Activated CD8-positive, alpha-beta memory T cell treated with anti-CD3 and anti-CD28 coated beads for 1 hour (primary cell): ENCODE measurements around the gene BRK1.
"Not testable (repeated sequence)": the region's sequence is repeated elsewhere in the genome, so short reads cannot be mapped to it uniquely, and the experiment has no call there.

Source experiments
- DNase-seq, 2 donors: peaks; one replicate each; pipeline ENCODE4 v3.0.0-alpha.2; 2020; ENCODE audit warnings: low read depth in 1 of 2; ENCODE audit errors: extremely low read depth in 1 of 2

The BRK1 gene

DNA sequence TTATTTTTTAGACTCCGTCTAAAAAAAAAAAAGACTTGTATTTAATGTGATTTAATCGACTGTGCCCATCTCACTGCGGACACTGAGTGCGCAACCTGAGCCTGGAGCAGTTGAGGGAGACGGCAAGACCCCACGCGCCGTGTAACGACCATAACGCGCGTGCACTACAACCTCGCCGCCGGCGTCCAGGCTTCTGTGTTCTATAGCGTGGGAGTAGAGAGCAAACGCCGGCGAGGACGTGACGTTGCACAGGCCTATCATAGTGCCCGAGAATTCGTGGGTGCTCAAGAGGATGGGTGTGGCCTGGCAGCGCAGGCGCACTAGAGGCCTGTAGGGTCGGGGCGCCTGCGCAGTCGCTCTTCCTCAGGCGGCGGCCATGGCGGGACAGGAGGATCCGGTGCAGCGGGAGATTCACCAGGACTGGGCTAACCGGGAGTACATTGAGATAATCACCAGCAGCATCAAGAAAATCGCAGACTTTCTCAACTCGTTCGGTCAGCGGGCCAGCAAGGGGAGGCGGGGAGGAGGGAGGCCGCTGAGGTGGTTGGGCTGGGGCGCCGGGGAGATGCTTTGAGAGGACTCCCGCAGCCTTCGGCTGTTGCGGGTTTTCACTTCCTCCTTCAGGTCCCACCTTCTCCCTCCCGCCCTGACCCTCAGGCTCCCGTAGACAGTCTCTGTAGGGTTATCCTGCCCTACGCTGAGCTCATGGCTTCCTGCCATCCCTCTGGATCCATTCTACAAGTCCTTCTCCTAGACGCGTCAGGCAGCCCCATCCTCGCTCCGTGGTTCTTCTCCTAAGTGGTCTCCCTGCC lies at the start of gene BRK1:
BRK1 (plus strand) TSS at position 350 of the 812 bp plus-strand sequence; CDS start at position 377, 27 bp downstream.
- DNase-seq = peak; percentile 85 to 88

DNA sequence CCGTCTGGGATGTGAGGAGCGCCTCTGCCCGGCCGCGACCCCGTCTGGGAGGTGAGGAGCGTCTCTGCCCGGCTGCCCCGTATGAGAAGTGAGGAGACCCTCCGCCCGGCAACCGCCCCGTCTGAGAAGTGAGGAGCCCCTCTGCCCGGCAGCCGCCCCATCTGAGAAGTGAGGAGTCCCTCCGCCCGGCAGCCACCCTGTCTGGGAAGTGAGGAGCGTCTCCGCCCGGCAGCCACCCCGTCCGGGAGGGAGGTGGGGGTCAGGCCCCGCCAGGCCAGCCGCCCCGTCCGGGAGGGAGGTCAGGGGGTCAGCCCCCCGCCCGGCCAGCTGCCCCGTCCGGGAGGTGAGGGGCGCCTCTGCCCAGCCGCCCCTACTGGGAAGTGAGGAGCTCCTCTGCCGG lies 45.4 kb upstream of the BRK1 start:
- not testable (repeated sequence) for DNase-seq

DNA sequence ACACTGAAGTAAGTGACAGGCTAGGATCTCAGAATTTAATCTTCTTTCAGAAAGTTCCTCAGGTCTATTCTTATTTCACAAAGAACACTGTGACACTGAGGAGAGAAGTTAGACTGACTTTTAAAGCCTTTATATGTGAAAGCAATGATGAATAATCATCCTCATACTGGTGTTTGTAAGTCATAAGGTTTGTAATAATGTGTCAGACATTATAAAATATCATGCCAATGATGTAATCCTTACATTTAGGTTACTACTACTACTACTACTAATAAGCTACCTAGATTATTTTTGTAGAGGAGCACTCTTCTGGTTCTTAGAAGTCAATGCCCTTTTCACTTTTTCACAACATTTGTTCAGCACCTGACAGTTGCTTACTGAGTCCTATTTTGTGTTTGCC lies 40.8 kb upstream of the BRK1 start:
- DNase-seq = no peak

- DNase-seq = no peak
Measured at GRCh38 chr3:10081871-10082270, 33.6 kb upstream of the BRK1 start.

- DNase-seq = no peak
Measured at GRCh38 chr3:10085738-10086137, 29.7 kb upstream of the BRK1 start.

GRCh38 chr3:10088256-10088655 lies 27.2 kb upstream of the BRK1 start:
- no peak for DNase-seq

DNA sequence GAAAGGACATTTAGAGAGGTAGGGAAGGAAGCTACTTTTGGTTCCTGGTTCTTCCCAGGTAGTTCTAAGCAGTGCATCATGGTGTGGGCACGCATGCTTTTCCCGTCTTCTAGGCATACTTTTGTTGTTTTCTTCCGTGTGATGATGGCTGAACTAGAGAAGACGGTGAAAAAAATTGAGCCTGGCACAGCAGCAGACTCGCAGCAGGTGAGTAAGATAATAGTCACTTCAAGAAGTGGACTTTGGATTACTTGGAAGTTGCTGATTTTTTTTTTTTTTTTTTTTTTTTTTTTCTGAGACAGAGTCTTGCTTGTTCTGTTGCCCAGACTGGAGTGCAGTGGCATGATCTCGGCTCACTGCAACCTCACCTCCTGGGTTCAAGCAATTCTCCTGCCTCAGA lies 25.3 kb upstream of the BRK1 start:
- no peak for DNase-seq

- not testable (repeated sequence) for DNase-seq
Measured at GRCh38 chr3:10090774-10091173, 24.7 kb upstream of the BRK1 start.

DNA sequence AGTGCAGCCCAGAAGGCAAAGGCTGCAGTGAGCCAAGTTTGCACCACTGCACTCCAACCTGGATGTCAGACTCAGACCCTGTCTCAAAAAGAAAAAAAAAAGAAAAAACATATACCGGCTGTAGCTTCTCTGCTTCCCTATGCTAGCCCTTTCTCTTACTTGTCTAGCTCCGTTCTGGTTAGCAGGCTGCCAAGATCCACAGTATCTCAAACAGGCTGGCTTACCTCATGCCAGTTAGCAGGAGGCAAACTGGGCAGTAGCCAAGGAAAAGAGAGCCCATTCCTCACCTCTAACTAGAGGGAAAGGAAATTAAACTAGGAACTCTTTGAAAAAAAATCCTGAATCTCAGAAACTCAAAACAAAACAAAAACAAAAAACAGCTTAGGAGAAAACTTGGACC lies 24.1 kb upstream of the BRK1 start:
- DNase-seq = not testable (repeated sequence)

DNA sequence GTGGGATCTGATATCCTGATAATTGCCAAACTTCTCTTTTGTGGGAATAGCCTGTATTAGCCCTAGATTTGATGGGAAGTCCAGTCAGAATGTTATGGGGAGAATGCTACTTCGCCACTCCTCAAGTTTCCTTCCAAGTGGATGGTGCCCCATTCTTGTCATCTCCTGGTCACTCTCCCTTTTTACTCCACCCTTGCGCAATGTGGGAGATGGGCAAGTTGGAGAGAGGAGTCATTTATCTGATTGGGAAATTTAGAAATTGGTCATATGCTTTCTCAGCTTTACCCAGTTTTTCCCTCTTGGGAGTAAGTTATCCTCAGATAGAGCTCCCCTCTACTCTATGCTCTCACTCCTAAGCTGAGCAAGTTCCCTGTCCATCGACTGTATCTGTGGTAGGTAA lies 21.8 kb upstream of the BRK1 start:
- no peak for DNase-seq

GRCh38 chr3:10099041-10099440 lies 16.4 kb upstream of the BRK1 start:
- DNase-seq = no peak

DNA sequence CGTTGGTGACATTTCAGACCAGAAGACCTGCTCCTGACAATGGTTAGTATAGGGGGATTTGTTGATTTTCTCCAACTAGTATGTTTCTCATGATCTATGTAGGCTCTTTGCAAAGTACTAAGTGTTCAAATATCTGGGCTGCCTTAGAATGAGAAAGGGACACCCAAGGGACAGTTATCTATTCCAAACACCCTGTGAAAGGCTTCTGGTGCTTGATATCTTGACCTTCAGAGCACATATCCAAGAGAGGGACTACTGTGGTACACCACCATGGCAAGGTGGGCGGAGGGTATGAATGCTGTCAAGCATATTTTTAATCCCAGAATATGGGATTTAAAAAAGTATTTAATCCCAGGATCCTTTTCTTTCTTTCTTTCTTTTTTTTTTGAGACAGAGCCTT lies 8.6 kb upstream of the BRK1 start:
- no peak for DNase-seq

DNA sequence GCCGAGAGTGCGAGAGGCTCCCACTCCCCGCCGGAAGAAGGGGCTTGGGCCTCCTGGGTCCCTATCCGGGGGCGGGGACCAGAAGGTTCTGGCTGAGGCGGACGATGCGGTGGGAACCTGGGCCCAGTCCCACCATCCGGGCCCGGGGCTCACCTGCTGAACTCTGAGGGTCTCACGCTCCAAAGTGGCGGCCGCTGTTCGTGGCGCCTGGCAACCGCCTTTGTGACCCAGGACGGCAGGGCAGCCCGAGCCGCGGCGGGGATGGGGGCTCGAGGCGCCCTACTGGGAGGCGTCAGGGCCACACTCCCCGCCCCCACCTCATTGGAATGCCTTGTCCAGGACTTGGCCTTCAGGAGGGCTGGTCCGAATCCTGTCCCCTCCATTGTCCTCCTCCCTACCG lies 7.4 kb upstream of the BRK1 start, which contains the start of gene FANCD2OS:
FANCD2OS (minus strand) TSS at position 165 of the 400 bp plus-strand sequence. CDS start 3,481 bp downstream, outside the sequence.
- DNase-seq = no peak

- no peak for DNase-seq
Measured at GRCh38 chr3:10116138-10116460, 624 bp downstream of the BRK1 start.

GRCh38 chr3:10116928-10117327 lies 1.5 kb downstream of the BRK1 start:
- no peak for DNase-seq

DNA sequence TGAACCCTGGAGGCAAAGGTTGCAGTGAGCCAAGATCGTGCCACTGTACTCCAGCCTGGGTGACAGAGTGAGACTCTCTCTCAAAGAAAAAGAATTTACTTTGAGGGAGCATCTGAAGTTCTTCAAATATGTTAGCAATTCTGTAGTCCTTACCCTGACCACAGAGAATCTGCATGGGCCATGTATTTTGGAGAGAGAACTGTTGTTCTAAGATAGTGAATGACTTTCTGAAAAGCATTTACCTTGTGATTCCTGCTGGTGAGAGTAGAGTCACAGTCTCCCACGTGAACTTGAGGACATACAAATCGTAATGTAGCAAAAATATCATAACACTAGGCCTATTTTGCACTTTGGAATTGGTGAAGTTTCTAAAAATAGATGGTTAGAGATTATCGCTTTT lies 3.9 kb downstream of the BRK1 start:
- DNase-seq = no peak

- no peak for DNase-seq
Measured at GRCh38 chr3:10121064-10121463, 5.6 kb downstream of the BRK1 start.

DNA sequence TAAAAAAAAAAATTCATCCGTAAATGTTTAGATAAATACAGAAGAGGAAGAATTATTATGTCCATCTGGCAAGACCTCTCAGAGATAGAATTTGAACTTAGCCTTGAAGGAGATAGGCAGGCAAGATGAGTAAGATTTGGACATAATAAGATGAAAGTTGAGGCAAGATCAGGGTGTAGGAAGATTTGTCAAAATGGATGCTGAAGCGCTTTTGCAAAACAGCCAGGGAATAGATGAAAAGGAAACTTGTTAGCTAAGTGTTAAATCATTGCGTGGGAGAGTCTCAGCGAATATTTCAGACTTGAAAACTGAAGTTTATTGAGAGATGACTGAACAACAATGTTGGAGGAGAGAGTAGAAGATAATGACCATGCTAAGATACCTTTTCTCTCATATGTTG lies 7.2 kb downstream of the BRK1 start:
- no peak for DNase-seq

- not testable (repeated sequence) for DNase-seq
Measured at GRCh38 chr3:10135872-10136271, 20.4 kb downstream of the BRK1 start.

GRCh38 chr3:10136426-10137005 lies 21.0 kb downstream of the BRK1 start:
- DNase-seq = no peak

- DNase-seq = no peak
Measured at GRCh38 chr3:10137178-10137577, 21.7 kb downstream of the BRK1 start.

GRCh38 chr3:10140996-10141546 lies 25.6 kb downstream of the BRK1 start:
- DNase-seq = no peak
